ENCODE results near the gene CAPN9.
A peak's percentile ranks its signal among the peaks of the same experiment; 100 is the strongest.
"Not testable (repeated sequence)": the region's sequence is repeated elsewhere in the genome, so short reads cannot be mapped to it uniquely, and the experiment has no call there.

The CAPN9 gene

DNA sequence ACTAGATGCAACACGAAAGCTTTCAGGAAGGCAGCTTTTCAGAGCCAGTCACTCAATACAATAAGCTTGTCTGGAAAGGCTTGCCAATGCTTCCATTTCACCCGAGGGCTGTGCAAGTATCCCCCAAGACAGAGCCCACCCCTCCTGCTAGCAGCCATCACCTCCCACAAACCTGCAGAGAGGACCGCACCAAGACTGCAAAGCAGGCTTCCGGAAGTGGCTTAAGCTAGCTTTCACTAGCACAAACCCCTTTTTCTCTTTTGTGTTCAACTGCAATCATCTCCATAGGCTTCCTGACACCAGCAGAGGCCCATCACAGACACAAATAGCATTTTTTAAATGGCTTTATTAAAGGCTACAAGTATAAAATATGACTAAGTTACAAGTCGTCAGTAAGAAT lies 89.6 kb downstream of the CAPN9 start:
- Histone ChIP-seq H3K9me3 (ENCODE audit: low read length) (no peaks in the 10 kb centered on the region), H3K36me3 (ENCODE audit: insufficient read depth, low read length) (peaks cover 25% of the 10 kb centered on the region), H3K9ac (ENCODE audit: low read length) (no peak overlapping the region), H3K4me1 (ENCODE audit: insufficient read depth, low read length) (peaks cover 4% of the 10 kb centered on the region), H3K27ac (ENCODE audit: low read depth, low read length) (no peak overlapping the region), H3K4me3 (ENCODE audit: low read depth in 1 of 2, low read length in 2 of 2) (no peak overlapping the region), H3K27me3 (ENCODE audit: control insufficient read depth in 1 of 2, insufficient read depth in 2 of 2, low read length in 2 of 2) (no peaks in the 10 kb centered on the region)

DNA sequence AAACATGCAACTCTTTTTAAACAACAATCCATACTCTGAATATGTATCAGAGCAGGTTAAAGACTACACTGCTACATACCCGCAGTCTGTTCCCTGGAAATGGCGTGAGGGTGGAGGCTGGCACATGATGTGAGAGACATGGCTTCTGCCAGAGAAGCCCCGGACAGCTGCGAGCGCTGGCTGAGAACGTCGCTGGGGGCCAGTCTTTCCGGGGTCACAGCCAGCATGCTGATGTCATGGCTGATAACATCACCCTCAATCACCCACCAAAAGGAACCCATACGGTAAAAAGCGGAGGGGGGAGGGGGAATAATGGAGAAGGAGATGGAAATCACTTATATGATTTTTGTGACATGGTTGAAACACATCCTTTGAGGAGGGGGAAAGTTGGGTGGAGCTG lies 92.0 kb downstream of the CAPN9 start:
- H3K36me3 ChIP-seq (ENCODE audit: insufficient read depth, low read length): peaks cover 33% of the 10 kb centered on the region
- no peak overlapping the region for H3K4me3 ChIP-seq (ENCODE audit: low read depth in 1 of 2, low read length in 2 of 2)
- H3K27ac ChIP-seq (ENCODE audit: low read depth, low read length): no peak overlapping the region
- no peak overlapping the region for H3K9ac ChIP-seq (ENCODE audit: low read length)
- peaks cover 4% of the 10 kb centered on the region for H3K4me1 ChIP-seq (ENCODE audit: insufficient read depth, low read length)
- H3K9me3 ChIP-seq (ENCODE audit: low read length): no peaks in the 10 kb centered on the region
- H3K27me3 ChIP-seq (ENCODE audit: control insufficient read depth in 1 of 2, insufficient read depth in 2 of 2, low read length in 2 of 2): no peaks in the 10 kb centered on the region

DNA sequence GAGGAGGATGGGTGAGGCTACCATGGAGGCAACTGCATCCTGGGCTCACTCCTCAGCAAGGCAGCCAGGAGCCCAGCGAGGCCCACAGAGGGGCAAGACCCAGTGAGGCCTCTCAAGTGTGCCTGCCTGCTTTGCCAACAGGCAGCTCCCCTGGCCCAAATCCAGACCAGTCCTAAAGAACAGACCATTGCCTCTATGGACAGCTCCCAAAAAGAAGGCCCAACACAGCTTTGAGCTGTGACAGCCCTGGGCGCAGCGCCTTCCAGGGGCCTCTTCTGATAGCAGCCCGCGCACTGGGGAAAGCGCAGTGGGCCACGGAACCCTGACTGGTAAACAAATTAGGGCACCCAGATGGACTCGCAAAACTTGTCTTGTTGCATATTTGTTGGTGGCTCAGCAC lies 95.6 kb downstream of the CAPN9 start:
- no peak overlapping the region for H3K9ac ChIP-seq (ENCODE audit: low read length)
- H3K9me3 ChIP-seq (ENCODE audit: low read length): no peaks in the 10 kb centered on the region
- H3K27ac ChIP-seq (ENCODE audit: low read depth, low read length): no peak overlapping the region
- H3K36me3 ChIP-seq (ENCODE audit: insufficient read depth, low read length): peaks cover 32% of the 10 kb centered on the region
- H3K4me3 ChIP-seq (ENCODE audit: low read depth in 1 of 2, low read length in 2 of 2): no peak overlapping the region
- H3K4me1 ChIP-seq (ENCODE audit: insufficient read depth, low read length): no peaks in the 10 kb centered on the region
- H3K27me3 ChIP-seq (ENCODE audit: control insufficient read depth in 1 of 2, insufficient read depth in 2 of 2, low read length in 2 of 2): no peaks in the 10 kb centered on the region

DNA sequence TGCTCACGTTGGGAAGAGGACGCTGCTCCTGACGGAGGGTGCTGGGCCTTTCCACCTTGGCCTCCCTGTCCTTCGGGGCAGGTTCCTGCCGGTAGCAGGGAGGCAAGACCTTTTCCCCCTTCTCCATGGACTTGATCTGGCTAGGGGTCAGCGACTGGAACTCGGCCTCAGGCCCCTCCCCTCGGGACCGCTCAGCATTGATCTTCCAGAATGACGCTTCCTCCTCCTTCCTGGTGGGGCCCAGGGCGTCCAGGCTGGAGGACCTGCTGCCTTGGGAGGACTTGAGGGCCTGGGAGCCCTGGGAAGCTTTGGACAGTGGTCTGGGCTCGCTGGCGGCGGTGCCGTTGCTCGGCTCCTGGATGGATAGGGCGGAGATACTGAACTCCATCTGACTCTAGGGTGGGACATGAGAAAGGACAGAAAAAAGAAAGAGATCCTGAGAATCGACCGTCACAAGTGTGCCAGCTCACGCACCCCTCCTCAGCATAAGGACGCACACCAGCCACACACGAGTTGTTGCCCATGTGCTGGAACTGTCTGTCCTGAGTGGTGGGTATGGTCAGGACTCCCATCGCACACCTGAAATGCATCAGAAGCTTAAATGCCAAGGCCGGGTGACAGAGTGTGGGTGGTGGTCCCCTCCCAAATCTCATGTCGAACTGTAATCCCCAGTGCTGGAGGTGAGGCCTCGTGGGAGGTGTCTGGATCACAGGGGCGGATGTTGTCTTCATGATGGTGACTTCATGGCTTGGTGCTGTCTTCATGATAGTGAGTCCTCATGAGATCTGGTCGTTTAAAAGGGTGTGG lies 96.5 kb downstream of the CAPN9 start:
- H3K4me1 ChIP-seq (ENCODE audit: insufficient read depth, low read length): peaks cover 3% of the 10 kb centered on the region
- H3K27ac ChIP-seq (ENCODE audit: low read depth, low read length): no peak overlapping the region
- peaks cover 23% of the 10 kb centered on the region for H3K36me3 ChIP-seq (ENCODE audit: insufficient read depth, low read length)
- H3K27me3 ChIP-seq (ENCODE audit: control insufficient read depth in 1 of 2, insufficient read depth in 2 of 2, low read length in 2 of 2): no peaks in the 10 kb centered on the region
- H3K4me3 ChIP-seq (ENCODE audit: low read depth in 1 of 2, low read length in 2 of 2): no peak overlapping the region
- H3K9me3 ChIP-seq (ENCODE audit: low read length): no peaks in the 10 kb centered on the region
- no peak overlapping the region for H3K9ac ChIP-seq (ENCODE audit: low read length)

DNA sequence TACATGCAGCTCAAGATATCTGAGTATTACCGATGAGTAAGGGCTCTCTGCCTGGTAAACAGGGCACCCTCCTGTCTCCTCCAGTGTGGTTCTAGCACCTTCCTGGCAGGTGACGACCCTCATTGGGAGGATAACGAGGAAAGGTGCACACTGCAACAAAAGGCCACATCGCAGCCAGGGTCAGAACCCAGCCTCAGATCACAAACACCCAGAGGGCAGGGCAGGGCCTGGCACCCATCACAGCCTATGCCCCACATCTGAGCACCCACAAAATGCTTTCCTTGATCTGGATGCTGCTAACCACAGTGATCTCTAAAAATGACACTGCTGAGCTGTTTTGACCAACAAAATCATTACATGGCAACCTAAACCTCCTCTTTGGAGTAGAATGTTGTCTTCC lies 97.4 kb downstream of the CAPN9 start:
- Histone ChIP-seq H3K36me3 (ENCODE audit: insufficient read depth, low read length) (peaks cover 16% of the 10 kb centered on the region), H3K9ac (ENCODE audit: low read length) (no peak overlapping the region), H3K27ac (ENCODE audit: low read depth, low read length) (no peak overlapping the region), H3K9me3 (ENCODE audit: low read length) (no peaks in the 10 kb centered on the region), H3K27me3 (ENCODE audit: control insufficient read depth in 1 of 2, insufficient read depth in 2 of 2, low read length in 2 of 2) (no peaks in the 10 kb centered on the region), H3K4me3 (ENCODE audit: low read depth in 1 of 2, low read length in 2 of 2) (no peak overlapping the region), H3K4me1 (ENCODE audit: insufficient read depth, low read length) (peaks cover 12% of the 10 kb centered on the region)

GRCh38 chr1:230845184-230845583 lies 98.0 kb downstream of the CAPN9 start:
- not testable (repeated sequence) for H3K4me3 ChIP-seq (ENCODE audit: low read depth in 1 of 2, low read length in 2 of 2); H3K27ac ChIP-seq (ENCODE audit: low read depth, low read length); H3K9me3 ChIP-seq (ENCODE audit: low read length); H3K9ac ChIP-seq (ENCODE audit: low read length); H3K27me3 ChIP-seq (ENCODE audit: control insufficient read depth in 1 of 2, insufficient read depth in 2 of 2, low read length in 2 of 2)
- Histone ChIP-seq H3K36me3 (ENCODE audit: insufficient read depth, low read length) (peaks cover 16% of the 10 kb centered on the region), H3K4me1 (ENCODE audit: insufficient read depth, low read length) (peaks cover 18% of the 10 kb centered on the region)

DNA sequence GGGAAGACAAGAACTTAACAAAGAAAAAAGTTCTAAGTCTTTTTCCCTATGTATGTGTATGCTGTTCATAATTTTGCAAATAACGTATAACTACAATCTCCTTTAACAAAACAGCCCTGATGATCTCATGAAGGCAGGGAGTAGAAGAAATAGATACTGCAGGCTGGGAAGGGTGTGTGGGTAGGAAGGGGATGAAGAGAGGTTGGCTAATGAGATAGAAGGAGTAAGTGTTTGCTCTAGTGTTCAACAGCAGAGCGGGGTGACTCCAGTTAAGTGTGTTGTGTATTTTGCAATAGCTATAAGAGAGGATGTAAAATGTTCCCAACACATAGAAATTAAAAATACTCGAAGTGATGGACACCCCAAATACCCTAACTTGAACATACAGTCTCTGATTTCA lies 101.0 kb downstream of the CAPN9 start:
- H3K4me3 ChIP-seq (ENCODE audit: low read depth in 1 of 2, low read length in 2 of 2): no peak overlapping the region
- H3K36me3 ChIP-seq (ENCODE audit: insufficient read depth, low read length): peaks cover 10% of the 10 kb centered on the region
- peaks cover 33% of the 10 kb centered on the region for H3K4me1 ChIP-seq (ENCODE audit: insufficient read depth, low read length)
- no peaks in the 10 kb centered on the region for H3K27me3 ChIP-seq (ENCODE audit: control insufficient read depth in 1 of 2, insufficient read depth in 2 of 2, low read length in 2 of 2)
- no peak overlapping the region for H3K9ac ChIP-seq (ENCODE audit: low read length)
- no peak overlapping the region for H3K27ac ChIP-seq (ENCODE audit: low read depth, low read length)
- H3K9me3 ChIP-seq (ENCODE audit: low read length): no peaks in the 10 kb centered on the region

DNA sequence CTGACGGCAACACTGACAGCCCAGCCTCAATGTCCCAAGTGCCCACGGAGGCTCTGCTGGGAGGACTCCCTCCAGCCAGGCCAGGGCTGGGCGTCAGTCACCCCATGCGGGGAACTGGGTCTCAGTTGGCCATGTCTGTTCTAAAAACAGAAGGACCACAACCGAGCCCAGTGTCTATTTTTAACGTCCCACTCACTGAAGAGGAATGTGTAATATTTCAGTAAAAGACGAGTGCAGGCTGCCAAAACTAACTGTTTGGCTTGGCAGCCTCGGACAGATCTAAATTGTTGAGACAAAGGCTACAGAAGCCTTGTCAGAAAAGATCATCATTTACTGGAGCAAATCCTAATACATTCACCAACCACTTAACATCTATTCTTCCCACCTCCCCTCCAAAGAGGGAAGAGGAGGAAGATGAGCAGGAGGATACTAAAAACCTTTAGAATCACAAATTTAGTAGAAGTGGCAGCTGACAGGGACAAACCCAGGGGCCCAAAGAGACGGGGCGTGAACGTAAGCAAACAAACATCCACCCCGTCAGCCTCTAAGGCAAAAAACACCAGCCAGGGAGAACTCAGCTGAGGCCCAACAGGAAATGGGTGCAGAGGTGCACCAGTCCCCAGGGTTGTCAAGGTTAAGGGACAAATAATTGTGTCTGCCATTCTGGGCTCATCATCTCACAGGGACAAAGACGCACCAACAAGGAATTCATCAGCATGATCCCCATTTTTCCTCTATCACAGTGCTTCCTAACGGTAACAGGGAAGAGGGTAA lies 102.5 kb downstream of the CAPN9 start:
- Histone ChIP-seq H3K36me3 (ENCODE audit: insufficient read depth, low read length) (peaks cover 20% of the 10 kb centered on the region), H3K9me3 (ENCODE audit: low read length) (no peaks in the 10 kb centered on the region), H3K4me1 (ENCODE audit: insufficient read depth, low read length) (peaks cover 33% of the 10 kb centered on the region), H3K9ac (ENCODE audit: low read length) (no peak overlapping the region), H3K4me3 (ENCODE audit: low read depth in 1 of 2, low read length in 2 of 2) (peak overlapping the region in 1 of 2 donors; percentile 39), H3K27ac (ENCODE audit: low read depth, low read length) (no peak overlapping the region), H3K27me3 (ENCODE audit: control insufficient read depth in 1 of 2, insufficient read depth in 2 of 2, low read length in 2 of 2) (no peaks in the 10 kb centered on the region)

DNA sequence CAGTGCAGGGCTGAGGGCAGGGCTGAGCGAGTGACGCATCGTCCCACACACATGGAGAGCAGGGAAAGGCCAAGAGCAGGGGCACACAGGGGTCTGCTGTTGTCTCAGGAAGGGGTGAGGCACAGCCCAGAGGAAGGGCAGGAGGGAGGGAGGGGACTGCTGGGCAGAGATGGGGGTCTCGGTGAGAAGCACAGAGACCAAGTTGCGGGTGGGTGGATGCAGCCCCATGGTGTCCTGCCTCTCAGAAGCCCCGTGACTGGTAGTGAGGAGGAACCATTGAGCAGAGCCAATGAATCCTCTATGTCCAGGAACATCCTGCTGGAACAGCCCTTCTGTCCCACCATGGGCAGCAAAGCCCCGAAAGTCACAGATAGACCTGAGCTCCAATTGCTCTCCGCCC lies 103.4 kb downstream of the CAPN9 start:
- Histone ChIP-seq H3K27ac (ENCODE audit: low read depth, low read length) (no peak overlapping the region), H3K4me1 (ENCODE audit: insufficient read depth, low read length) (peaks cover 33% of the 10 kb centered on the region), H3K9ac (ENCODE audit: low read length) (no peak overlapping the region)

DNA sequence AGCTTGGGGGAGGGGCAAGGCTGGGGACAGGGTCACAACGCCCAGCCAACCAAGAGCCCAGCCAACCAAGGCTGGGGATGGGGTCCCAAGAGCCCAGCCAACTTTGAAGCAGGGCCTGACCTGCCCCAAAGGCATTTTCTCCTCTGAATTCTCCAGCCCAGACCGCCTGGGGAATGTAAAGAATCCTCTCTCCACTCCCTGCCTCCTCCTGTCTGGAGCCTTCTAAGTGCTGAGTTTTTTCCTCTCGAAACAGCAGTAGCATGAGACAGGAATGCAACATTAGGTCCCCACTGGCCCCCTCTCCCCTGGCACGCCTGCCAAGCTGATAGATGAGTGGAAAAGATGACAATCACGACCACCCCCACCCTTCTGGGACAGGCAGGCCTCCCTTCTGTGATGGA lies 104.1 kb downstream of the CAPN9 start:
- Histone ChIP-seq H3K27me3 (ENCODE audit: control insufficient read depth in 1 of 2, insufficient read depth in 2 of 2, low read length in 2 of 2) (no peaks in the 10 kb centered on the region), H3K36me3 (ENCODE audit: insufficient read depth, low read length) (peaks cover 25% of the 10 kb centered on the region), H3K27ac (ENCODE audit: low read depth, low read length) (no peak overlapping the region), H3K4me3 (ENCODE audit: low read depth in 1 of 2, low read length in 2 of 2) (no peak overlapping the region), H3K9me3 (ENCODE audit: low read length) (no peaks in the 10 kb centered on the region), H3K4me1 (ENCODE audit: insufficient read depth, low read length) (peaks cover 33% of the 10 kb centered on the region), H3K9ac (ENCODE audit: low read length) (no peak overlapping the region)

More for the DNA sequence above, 103.4 kb downstream of the CAPN9 start:
- H3K36me3 ChIP-seq (ENCODE audit: insufficient read depth, low read length): peaks cover 25% of the 10 kb centered on the region
- no peaks in the 10 kb centered on the region for H3K9me3 ChIP-seq (ENCODE audit: low read length)
- no peaks in the 10 kb centered on the region for H3K27me3 ChIP-seq (ENCODE audit: control insufficient read depth in 1 of 2, insufficient read depth in 2 of 2, low read length in 2 of 2)
- H3K4me3 ChIP-seq (ENCODE audit: low read depth in 1 of 2, low read length in 2 of 2): peak overlapping the region in 1 of 2 donors; percentile 39
